GF-D8 (cell line): ENCODE measurements around the gene MESD.

Source experiments
- DNase-seq: peaks from one replicate; lab custom pipeline; 2025; lab: John Stamatoyannopoulos, UW

Gene MESD

DNA sequence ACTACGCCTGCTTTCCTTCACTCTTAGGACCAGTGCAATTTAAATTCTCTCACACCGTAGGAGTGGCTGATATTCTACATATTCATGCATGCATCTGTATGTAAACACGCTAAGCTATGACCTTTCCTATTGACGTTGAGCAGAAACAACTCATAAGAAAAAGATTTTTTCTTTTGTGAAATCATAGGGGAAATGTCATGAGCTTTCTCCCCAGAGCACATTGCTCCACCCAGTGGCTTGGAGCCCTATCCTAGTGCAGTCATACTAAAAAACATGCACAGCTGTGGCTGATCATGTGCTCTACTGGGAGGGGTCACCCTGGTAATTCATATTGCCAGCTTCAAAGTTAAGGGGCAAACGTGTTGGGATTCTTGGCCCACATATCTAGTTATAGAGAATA, 1.8 kb upstream of the MESD start:
- DNase-seq = peak; percentile 34

- DNase-seq = no peak
Measured at GRCh38 chr15:80990955-80991354, 1.3 kb upstream of the MESD start.

- DNase-seq = peak; percentile 29
Measured at GRCh38 chr15:80989081-80989517, 520 bp downstream of the MESD start.

DNA sequence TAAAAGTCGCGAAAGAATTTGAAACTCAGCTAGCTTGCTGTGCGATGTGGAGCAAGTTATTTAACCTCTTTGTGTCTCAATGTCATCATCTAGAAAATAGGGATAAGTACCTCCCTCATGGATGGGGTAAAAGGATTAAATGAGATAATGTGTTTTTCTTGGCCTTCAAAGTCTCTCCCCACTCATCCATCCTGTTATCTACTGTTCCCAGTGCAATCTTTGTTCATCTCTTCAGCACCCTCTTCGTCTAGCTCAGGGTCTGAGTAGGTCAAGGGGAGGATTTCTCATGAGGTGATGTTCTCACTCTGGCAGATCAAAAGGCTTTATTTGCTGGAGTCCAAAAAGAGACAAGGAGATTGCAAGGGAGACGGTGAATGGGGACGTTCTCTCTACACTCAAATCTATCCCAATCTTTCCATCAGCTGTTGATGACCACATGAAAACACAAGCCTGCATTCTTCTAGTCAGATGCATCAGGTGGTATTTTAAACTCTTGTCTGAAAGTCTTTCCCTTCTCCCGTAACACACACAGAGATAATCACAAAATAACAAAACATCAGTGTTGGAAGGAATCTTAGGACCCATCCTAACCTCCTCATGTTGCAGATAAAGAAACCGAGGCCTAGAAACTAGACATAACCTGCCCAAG, 1.3 kb downstream of the MESD start:
- DNase-seq = no peak

DNA sequence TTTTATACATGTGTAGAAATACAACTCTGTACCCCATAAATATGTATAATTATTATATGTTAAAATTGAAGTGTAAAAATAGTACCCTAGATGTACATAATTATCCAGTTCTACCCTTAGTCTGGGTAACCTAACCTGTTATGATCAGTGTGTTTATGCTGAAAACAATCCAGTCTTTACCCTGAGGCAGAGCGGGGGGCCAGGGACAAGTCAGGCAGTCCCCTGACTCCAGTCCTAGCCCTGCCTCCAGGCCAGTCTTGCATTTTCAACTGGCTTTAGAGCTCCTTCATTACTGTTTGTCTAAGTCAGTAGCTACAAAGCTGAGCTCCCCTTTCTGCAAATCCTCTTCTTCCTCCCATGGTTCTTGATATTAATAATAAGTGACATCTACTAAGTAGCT, 3.1 kb downstream of the MESD start:
- no peak for DNase-seq

- DNase-seq = no peak
Measured at GRCh38 chr15:80985981-80986380, 3.6 kb downstream of the MESD start.

GRCh38 chr15:80984856-80985255, 4.8 kb downstream of the MESD start:
- peak; percentile 67 for DNase-seq

DNA sequence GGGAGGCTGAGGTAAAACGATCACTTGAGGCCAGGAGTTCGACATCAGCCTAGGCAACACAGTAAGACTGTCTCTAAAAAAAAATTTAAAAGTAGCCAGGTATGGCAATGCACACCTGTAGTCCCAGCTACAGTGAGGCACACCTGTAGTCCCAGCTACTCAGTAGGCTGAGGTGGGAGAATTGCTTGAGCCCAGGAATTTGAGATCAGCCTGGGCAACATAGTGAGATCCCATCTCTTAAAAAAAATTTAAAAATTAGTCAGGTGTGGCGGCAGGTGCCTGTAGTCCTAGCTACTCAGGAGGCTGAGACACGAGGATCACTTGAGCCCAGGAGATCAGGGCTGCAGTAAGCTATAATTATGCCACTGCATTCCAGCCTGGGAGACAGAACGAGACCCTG, 6.8 kb downstream of the MESD start:
- DNase-seq = no peak

- DNase-seq = no peak
Measured at GRCh38 chr15:80982205-80982604, 7.4 kb downstream of the MESD start.

DNA sequence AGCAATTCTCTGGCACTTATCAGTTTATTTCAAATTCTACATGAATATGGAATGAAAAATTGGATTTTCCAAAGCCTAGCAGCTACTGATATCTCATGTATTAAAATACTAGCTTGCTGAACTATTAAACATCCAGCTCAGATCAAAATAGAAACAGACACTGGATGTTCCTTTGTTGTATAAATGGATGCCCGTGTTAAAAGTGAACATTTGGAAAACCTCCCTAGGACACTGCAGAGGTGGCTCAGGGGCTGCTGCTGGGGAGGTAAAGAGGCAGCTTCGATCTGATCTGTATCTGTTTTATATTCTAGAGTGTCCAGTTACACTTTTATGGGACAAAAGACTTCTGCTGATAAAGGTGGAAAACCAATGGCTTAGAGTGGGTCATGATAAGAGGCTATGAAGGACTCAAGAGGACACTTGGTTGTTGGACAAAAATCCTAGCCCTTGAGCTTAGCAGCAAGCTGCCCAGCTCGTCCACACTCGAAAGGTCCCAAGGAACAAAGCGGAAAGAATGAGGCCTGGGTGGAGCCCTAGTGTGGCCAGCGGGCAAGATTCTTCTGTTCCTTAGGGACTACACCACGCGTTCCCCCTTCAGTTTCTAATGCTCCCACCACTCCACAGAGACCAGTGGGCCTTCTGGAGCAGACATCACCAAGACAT, 9.9 kb downstream of the MESD start:
- DNase-seq = no peak

DNA sequence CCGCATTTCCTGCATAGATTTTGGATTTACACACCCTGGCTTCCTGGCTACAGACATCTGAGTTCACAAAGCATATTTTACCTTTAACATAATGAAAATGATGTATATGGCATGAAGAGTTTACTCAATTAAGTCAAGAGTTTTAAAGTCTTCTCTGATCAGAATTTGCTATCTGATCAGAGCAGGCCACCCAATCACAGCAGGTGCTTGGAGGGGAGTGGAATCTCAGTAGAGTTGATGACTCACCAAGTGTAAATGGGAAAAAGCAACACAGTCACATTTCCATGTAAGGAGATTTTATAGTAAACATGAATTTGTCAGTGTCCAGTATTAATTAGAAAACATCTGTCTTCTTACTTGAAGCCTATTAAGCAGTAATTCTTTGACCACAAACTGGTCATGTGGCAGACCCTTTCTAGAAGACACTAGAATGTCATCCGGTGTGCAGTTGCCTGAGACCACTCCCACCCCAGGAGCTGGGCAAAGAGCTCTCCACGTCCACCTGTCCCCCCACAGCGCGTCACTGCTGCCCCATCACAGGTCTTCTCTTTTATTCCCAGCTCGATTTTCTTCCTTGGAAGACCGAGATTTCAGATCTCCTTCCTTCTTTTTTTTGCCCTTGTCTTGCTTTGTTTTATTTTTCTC, 10.8 kb downstream of the MESD start:
- DNase-seq = no peak

GRCh38 chr15:80977627-80978036, 12.0 kb downstream of the MESD start:
- no peak for DNase-seq

GRCh38 chr15:80976851-80977250, 12.8 kb downstream of the MESD start:
- DNase-seq = no peak

DNA sequence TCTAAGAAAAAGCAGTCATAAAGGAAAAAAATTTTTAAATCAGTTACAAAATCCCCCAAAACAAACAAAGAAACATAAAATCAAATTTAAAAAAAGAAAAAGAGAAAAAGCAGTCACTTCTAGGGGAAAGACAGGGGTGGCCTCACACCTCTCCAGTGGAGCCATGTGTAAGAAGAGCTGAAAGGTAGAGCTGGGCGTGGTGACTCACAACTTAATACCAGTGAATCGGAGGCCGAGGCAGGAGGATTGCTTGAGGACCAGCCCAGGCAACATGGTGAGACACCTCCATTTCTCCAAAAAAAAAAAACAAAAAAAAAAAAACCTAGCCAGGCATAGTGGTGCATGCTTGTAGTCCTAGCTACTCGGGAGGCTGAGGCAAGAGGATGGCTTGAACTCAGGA, 14.7 kb downstream of the MESD start:
- no peak for DNase-seq

DNA sequence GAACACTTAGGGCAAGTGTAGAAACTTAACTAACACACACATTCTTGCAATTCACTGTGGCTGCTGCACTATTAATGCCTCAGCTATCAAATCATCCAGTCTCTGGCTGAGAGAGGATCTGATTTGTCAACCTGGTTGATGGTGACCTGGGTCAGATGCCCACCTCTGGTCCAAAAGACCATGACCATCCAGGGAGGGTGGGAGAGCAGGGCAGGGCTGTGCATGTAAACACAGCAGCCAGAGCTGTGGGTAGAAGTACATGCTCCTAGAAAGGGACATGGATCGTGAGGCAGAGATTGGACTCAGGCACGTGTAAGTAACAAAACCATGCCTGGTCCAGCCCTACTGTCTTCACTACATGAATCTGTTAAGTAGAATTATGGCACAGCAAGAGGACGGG, 17.3 kb downstream of the MESD start:
- no peak for DNase-seq

GRCh38 chr15:80971143-80971542, 18.5 kb downstream of the MESD start:
- no peak for DNase-seq

DNA sequence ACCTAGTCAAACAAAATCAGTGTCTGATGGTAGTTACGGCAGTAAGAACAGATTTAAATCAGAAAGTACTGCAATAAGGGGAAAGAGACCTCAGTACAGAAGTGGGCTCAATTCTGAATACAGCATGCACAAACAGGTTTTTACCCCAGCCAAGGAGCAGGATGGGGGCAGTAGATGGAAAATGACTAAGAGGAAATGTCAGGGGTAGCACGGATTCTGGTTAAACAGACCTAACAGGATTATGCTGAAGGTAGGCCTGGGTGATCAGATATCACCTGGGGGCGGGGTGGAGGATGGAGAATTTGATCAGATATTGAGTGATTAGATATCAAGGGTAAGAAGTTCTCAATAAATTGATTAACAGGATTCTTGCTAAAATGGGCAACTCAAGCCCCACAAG, 19.0 kb downstream of the MESD start:
- no peak for DNase-seq

GRCh38 chr15:80970018-80970657, 19.5 kb downstream of the MESD start:
- DNase-seq = no peak

DNA sequence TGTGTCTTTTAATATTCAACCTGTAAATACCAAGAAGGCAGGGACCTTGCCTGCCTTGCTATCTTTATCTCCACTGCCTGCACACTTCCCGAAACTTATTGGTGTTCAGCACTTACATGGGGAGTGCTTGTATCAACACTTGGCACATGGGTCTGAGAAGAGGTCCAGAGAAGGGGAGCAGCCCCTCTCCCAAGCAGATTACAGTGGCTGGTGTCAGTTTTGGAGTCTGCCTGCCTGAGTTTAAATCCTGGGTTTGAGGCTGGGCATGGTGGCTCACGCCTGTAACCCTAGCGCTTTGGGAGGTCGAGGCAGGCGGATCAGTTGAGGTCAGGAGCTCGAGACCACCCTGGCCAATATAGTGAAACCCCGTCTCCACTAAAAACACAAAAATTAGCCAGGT, 20.3 kb downstream of the MESD start:
- no peak for DNase-seq

DNA sequence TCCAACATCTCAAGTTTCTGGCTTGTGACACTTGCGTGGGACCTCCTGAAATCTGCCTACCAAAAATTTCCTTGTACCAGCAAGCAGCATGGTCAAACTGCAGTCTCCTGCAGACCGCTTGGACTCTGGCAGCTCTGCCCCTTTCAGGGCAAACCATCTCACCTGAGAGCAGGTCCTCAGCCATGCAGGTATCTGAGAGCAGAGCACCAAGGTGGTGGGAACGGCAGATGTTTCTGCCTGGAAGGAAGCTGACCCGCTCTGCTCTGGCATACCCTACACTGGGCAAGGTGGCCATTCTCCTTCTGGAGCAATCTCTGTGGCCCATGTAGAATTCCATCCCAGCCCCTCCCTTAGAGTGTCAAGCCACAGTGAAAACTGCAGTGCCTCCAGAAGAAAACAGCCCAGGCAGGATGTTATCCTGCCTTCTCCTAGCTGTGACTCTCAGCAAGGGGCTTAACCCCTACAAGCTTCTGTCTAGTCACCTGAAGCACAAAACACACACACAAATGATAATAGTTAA, 21.6 kb downstream of the MESD start:
- no peak for DNase-seq

- DNase-seq = no peak
Measured at GRCh38 chr15:80967451-80967850, 22.2 kb downstream of the MESD start.

GRCh38 chr15:80966431-80967197, 23.0 kb downstream of the MESD start:
- no peak for DNase-seq
